Measurements from ENCODE around the gene SBNO2. TPM values are rescaled to one million over a fixed set of nuclear protein-coding genes. Genes with fewer than 3 reads are reported as not detected.

SBNO2 gene
- total and polyA plus RNA-seq, 2 of the 4 experiments (the other 2 are of a cell fraction), result 13.4 to 40.5 TPM

GRCh38 chr19:1181606-1182005 is 7.5 kb upstream of the SBNO2 start:
- 95% methylated on average over 6 of the region's 11 CpGs; no CpG with 5 or more reads in 1 of the 2 experiments for WGBS, 2 experiments (ENCODE audit: extremely low coverage in 2 of 2, insufficient read length in 1 of 2)
- Histone ChIP-seq H2BK120ac (ENCODE audit: low read depth, low read length) (peak overlapping the region; percentile 27; the same call in 1 of the 2 replicates), H3K4me2 (ENCODE audit: low read depth, low read length) (no peak overlapping the region), H4K20me1 (ENCODE audit: insufficient read depth, low read length) (no peaks in the 10 kb centered on the region), H3K27me3 (ENCODE audit: control insufficient read depth, insufficient read depth, low read length) (no peaks in the 10 kb centered on the region), H3K56ac (ENCODE audit: extremely low read depth, insufficient read depth, low read length) (no peak overlapping the region), H3K9me1 (ENCODE audit: insufficient read depth, low read length) (0 out of 2 replicates have a peak, but pooled peaks cover 4% of the 10 kb centered on the region), H2AFZ (replicated peaks; ENCODE audit: low read length, poor library complexity) (peak overlapping the region; percentile 23), H2BK5ac (ENCODE audit: low read depth, low read length, poor library complexity, severe bottlenecking) (no peak overlapping the region), H3K27ac (ENCODE audit: insufficient read depth, low read length) (no peak overlapping the region), H3K9me3 (ENCODE audit: control insufficient read depth, insufficient read depth, low read length) (no peaks in the 10 kb centered on the region), H3K18ac (ENCODE audit: low read depth, low read length) (no peak overlapping the region), H3K9ac (ENCODE audit: low read depth, low read length) (no peak overlapping the region), H4K91ac (ENCODE audit: insufficient read depth, low read depth, low read length) (peak overlapping the region; percentile 28; the same call in 1 of the 2 replicates), H4K8ac (ENCODE audit: low read depth in 2 of 2, low read length in 2 of 2) (no peak overlapping the region), H3K14ac (replicated peaks; ENCODE audit: low read depth, low read length) (no peak overlapping the region), H3K4me3 (ENCODE audit: insufficient read depth, low read depth, low read length) (no peak overlapping the region), H2BK20ac (ENCODE audit: low read depth, low read length) (0 out of 2 replicates have a peak overlapping the region, but pooled peaks have one; percentile 20), H3K4ac (ENCODE audit: low read depth, low read length) (peak overlapping the region; percentile 35; the same call in 1 of the 2 replicates), H2AK9ac (replicated peaks; ENCODE audit: low read depth, low read length, poor library complexity) (peak overlapping the region; percentile 89), H3K79me1 (ENCODE audit: low read depth in 1 of 2, low read length in 2 of 2) (no peaks in the 10 kb centered on the region), H2BK15ac (ENCODE audit: low read depth, low read length) (no peak overlapping the region; the same call in 2 of the 3 replicates), H3K23ac (ENCODE audit: low read depth, low read length) (no peak overlapping the region), H2AK5ac (ENCODE audit: low read depth, low read length) (peak overlapping the region; percentile 87; the same call in 1 of the 2 replicates), H3K4me1 (ENCODE audit: control insufficient read depth, insufficient read depth, low read length) (peaks cover 16% of the 10 kb centered on the region), H4K5ac (ENCODE audit: low read depth, low read length) (no peak overlapping the region), H3K36me3 (ENCODE audit: control insufficient read depth, insufficient read depth, low read length) (no peaks in the 10 kb centered on the region)
- CTCF ChIA-PET, result no interaction called here
- DNase-seq (no peak), ATAC-seq (ENCODE audit: low read depth) (no peak)
- intact Hi-C loops (cut with micrococcal nuclease) (no loop called here), dilution Hi-C loops (cut with HindIII; ENCODE audit: low sequenced_read_pairs, unreplicated experiment) (no loop called here), in situ Hi-C loops (cut with MboI; ENCODE audit: low sequenced_read_pairs) (no loop called here)
- POLR2A ChIA-PET (ENCODE audit: unreplicated experiment), result no interaction called here
- TF ChIP-seq BHLHE40 (IDR thresholded peaks at IDR 0.05; ENCODE audit: low read depth, low read length) (no peak), MAFK (IDR thresholded peaks at IDR 0.05; ENCODE audit: low read depth, low read length) (no peak), FOS (IDR thresholded peaks at IDR 0.05; ENCODE audit: low read depth, low read length) (no peak), RFX5 (IDR thresholded peaks at IDR 0.05; ENCODE audit: low read depth, low read length) (no peak), CHD1 (IDR thresholded peaks at IDR 0.05; ENCODE audit: low read depth, low read length) (no peak), SMC3 (IDR thresholded peaks at IDR 0.05; ENCODE audit: low read depth, low read length) (no peak), NFE2L2 (IDR thresholded peaks at IDR 0.05; ENCODE audit: low read depth, low read length) (no peak), MAZ (IDR thresholded peaks at IDR 0.05; ENCODE audit: borderline replicate concordance, low read depth, low read length) (no peak), CEBPB (IDR thresholded peaks at IDR 0.05; ENCODE audit: low read depth, low read length) (no peak), USF2 (IDR thresholded peaks at IDR 0.05; ENCODE audit: low read depth, low read length) (no peak), RAD21 (IDR thresholded peaks at IDR 0.05; ENCODE audit: low read length) (no peak), POLR2A (IDR thresholded peaks at IDR 0.05; ENCODE audit: low read depth, low read length) (no peak), RCOR1 (IDR thresholded peaks at IDR 0.05; ENCODE audit: insufficient replicate concordance, low read length) (no peak), MXI1 (IDR thresholded peaks at IDR 0.05; ENCODE audit: borderline replicate concordance, low read depth, low read length) (no peak)
- TF ChIP-seq, protein P1, sequence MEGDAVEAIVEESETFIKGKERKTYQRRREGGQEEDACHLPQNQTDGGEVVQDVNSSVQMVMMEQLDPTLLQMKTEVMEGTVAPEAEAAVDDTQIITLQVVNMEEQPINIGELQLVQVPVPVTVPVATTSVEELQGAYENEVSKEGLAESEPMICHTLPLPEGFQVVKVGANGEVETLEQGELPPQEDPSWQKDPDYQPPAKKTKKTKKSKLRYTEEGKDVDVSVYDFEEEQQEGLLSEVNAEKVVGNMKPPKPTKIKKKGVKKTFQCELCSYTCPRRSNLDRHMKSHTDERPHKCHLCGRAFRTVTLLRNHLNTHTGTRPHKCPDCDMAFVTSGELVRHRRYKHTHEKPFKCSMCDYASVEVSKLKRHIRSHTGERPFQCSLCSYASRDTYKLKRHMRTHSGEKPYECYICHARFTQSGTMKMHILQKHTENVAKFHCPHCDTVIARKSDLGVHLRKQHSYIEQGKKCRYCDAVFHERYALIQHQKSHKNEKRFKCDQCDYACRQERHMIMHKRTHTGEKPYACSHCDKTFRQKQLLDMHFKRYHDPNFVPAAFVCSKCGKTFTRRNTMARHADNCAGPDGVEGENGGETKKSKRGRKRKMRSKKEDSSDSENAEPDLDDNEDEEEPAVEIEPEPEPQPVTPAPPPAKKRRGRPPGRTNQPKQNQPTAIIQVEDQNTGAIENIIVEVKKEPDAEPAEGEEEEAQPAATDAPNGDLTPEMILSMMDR (conservative IDR thresholded peaks at IDR 0.05; ENCODE audit: low read depth, low read length), result no peak
- TF ChIP-seq, protein P2, sequence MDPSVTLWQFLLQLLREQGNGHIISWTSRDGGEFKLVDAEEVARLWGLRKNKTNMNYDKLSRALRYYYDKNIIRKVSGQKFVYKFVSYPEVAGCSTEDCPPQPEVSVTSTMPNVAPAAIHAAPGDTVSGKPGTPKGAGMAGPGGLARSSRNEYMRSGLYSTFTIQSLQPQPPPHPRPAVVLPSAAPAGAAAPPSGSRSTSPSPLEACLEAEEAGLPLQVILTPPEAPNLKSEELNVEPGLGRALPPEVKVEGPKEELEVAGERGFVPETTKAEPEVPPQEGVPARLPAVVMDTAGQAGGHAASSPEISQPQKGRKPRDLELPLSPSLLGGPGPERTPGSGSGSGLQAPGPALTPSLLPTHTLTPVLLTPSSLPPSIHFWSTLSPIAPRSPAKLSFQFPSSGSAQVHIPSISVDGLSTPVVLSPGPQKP (IDR thresholded peaks at IDR 0.05; ENCODE audit: borderline replicate concordance, low read depth, low read length), result no peak
- BruUV-seq (replicated peaks), result no TSS peak

Measured in IMR-90 (cell line).